ENCODE data around the gene MACF1.

DNA sequence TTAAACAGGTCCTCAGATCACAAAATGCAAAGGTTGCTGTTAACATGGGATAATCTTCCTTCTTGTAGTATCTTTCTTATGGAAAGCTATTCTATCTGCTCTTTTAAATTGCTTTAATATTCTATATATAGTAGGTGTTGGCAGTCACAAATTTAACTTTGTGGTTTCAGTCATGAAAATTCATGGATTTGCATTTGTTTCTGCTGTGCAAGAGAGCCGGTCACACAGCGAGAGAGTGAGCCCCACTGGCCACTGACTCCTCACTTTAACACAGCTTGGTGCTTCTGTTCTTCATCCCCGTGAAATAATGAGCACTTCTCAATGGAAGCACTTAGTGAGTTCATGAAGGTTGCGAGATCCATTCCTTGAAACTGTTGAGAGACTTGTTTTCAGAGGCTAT, 268.8 kb downstream of the MACF1 start:
- TF ChIP-seq, protein P1, sequence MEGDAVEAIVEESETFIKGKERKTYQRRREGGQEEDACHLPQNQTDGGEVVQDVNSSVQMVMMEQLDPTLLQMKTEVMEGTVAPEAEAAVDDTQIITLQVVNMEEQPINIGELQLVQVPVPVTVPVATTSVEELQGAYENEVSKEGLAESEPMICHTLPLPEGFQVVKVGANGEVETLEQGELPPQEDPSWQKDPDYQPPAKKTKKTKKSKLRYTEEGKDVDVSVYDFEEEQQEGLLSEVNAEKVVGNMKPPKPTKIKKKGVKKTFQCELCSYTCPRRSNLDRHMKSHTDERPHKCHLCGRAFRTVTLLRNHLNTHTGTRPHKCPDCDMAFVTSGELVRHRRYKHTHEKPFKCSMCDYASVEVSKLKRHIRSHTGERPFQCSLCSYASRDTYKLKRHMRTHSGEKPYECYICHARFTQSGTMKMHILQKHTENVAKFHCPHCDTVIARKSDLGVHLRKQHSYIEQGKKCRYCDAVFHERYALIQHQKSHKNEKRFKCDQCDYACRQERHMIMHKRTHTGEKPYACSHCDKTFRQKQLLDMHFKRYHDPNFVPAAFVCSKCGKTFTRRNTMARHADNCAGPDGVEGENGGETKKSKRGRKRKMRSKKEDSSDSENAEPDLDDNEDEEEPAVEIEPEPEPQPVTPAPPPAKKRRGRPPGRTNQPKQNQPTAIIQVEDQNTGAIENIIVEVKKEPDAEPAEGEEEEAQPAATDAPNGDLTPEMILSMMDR (conservative IDR thresholded peaks at IDR 0.05; ENCODE audit: low read depth, low read length) = no peak
- TF ChIP-seq EZH2 (IDR thresholded peaks at IDR 0.05; ENCODE audit: low read length, unreplicated experiment) = no peak

Data from PC-3 (cell line).